ENCODE data around the gene KIAA0319L.

KIAA0319L gene

GRCh38 chr1:35434703-35435102 lies 122.5 kb downstream of the KIAA0319L start:
- TF ChIP-seq ZFX (IDR thresholded peaks at IDR 0.05; ENCODE audit: borderline replicate concordance) = no peak
- TF ChIP-seq, protein P1, sequence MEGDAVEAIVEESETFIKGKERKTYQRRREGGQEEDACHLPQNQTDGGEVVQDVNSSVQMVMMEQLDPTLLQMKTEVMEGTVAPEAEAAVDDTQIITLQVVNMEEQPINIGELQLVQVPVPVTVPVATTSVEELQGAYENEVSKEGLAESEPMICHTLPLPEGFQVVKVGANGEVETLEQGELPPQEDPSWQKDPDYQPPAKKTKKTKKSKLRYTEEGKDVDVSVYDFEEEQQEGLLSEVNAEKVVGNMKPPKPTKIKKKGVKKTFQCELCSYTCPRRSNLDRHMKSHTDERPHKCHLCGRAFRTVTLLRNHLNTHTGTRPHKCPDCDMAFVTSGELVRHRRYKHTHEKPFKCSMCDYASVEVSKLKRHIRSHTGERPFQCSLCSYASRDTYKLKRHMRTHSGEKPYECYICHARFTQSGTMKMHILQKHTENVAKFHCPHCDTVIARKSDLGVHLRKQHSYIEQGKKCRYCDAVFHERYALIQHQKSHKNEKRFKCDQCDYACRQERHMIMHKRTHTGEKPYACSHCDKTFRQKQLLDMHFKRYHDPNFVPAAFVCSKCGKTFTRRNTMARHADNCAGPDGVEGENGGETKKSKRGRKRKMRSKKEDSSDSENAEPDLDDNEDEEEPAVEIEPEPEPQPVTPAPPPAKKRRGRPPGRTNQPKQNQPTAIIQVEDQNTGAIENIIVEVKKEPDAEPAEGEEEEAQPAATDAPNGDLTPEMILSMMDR (IDR thresholded peaks at IDR 0.05) = no peak
- no peak overlapping the region for H3K27ac ChIP-seq

- TF ChIP-seq, protein P1 (IDR thresholded peaks at IDR 0.05) = no peak
- TF ChIP-seq ZFX (IDR thresholded peaks at IDR 0.05; ENCODE audit: borderline replicate concordance) = no peak
- no peak overlapping the region for H3K27ac ChIP-seq
Observed at GRCh38 chr1:35433714-35434113, 123.5 kb downstream of the KIAA0319L start.

DNA sequence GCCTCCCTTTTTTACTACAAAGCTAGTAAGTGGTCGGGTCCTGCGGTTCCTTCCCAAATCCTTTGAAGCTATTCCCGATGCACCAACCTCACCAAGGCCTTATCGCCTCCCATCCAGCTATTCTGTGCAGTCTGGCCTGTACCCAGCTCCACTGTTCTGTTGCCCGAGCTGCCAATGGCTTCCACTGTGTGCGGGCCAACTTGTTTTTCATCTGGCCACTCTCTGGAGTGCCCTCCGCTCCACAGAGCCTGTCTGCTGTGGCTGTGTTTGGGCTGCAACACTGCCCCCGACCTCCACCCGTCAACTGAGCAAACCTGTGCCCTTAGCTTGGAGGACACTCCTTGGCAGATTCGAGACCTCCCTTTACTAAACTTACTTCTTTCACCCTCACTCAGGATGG lies 125.0 kb downstream of the KIAA0319L start:
- no peak overlapping the region for H3K27ac ChIP-seq
- no peak for TF ChIP-seq ZFX (IDR thresholded peaks at IDR 0.05; ENCODE audit: borderline replicate concordance)
- TF ChIP-seq, protein P1 (IDR thresholded peaks at IDR 0.05) = no peak

- no peak overlapping the region for H3K27ac ChIP-seq
- TF ChIP-seq, protein P1 (IDR thresholded peaks at IDR 0.05) = no peak
- no peak for TF ChIP-seq ZFX (IDR thresholded peaks at IDR 0.05; ENCODE audit: borderline replicate concordance)
Observed at GRCh38 chr1:35431173-35431599, 126.0 kb downstream of the KIAA0319L start.

GRCh38 chr1:35430762-35431161 lies 126.4 kb downstream of the KIAA0319L start:
- TF ChIP-seq, protein P1 (IDR thresholded peaks at IDR 0.05) = no peak
- no peak for TF ChIP-seq ZFX (IDR thresholded peaks at IDR 0.05; ENCODE audit: borderline replicate concordance)
- no peak overlapping the region for H3K27ac ChIP-seq

DNA sequence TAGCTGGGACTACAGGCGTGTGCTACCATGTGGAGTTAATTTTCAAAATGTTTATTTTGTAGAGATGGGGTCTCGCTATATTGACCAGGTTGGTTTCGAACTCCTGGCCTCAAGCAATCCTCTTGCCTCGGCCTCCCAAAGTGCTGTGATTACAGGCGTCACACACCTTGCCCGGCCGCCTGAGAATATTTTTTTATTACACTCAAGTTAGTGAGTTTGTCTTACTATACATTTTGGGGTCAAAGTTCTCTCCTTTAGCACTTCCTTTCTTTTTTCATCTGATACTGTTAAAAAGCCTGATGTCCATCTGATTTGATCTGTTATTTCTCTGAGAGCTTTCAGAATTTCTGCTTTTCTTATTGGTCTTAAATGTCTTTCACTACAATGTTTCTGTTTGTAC lies 128.8 kb downstream of the KIAA0319L start:
- TF ChIP-seq, protein P1 (IDR thresholded peaks at IDR 0.05) = no peak
- no peak for TF ChIP-seq ZFX (IDR thresholded peaks at IDR 0.05; ENCODE audit: borderline replicate concordance)
- no peak overlapping the region for H3K27ac ChIP-seq

- TF ChIP-seq ZFX (IDR thresholded peaks at IDR 0.05; ENCODE audit: borderline replicate concordance) = no peak
- TF ChIP-seq, protein P1 (IDR thresholded peaks at IDR 0.05) = no peak
- H3K27ac ChIP-seq = 0 out of 2 replicates have a peak overlapping the region, but pooled peaks have one; percentile 5
Observed at GRCh38 chr1:35426097-35426586, 131.1 kb downstream of the KIAA0319L start.

Data from 22Rv1 (cell line).